HG03060 (cell line): ENCODE results near the gene TBC1D16.

ENCODE experiments used
- ATAC-seq: cut with Tn5 transposase; IDR thresholded peaks from one replicate; pipeline ENCODE4 v1.9.1; 2021; ENCODE audit warnings: low read depth, moderate number of reproducible peaks; ENCODE audit not compliant: unreplicated experiment

TBC1D16 gene, protein sequence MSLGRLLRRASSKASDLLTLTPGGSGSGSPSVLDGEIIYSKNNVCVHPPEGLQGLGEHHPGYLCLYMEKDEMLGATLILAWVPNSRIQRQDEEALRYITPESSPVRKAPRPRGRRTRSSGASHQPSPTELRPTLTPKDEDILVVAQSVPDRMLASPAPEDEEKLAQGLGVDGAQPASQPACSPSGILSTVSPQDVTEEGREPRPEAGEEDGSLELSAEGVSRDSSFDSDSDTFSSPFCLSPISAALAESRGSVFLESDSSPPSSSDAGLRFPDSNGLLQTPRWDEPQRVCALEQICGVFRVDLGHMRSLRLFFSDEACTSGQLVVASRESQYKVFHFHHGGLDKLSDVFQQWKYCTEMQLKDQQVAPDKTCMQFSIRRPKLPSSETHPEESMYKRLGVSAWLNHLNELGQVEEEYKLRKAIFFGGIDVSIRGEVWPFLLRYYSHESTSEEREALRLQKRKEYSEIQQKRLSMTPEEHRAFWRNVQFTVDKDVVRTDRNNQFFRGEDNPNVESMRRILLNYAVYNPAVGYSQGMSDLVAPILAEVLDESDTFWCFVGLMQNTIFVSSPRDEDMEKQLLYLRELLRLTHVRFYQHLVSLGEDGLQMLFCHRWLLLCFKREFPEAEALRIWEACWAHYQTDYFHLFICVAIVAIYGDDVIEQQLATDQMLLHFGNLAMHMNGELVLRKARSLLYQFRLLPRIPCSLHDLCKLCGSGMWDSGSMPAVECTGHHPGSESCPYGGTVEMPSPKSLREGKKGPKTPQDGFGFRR

DNA sequence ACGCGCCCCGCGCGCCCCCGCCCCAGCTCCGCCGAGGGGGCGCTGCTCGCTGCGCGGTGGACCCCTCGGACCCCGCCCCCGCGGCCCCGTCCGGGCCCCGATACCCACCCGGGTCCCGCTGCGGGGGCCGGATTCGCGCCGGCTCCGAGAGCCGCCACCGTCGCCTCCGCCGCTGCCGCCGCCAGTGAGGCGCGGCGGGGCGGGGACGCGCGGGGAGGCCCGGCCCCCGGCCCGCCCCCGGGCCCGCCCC is at the start of gene TBC1D16:
TSS of gene TBC1D16 (minus strand) at position 186 of the 250 bp plus-strand sequence. CDS start 22,325 bp downstream, outside the sequence.
- no peak for ATAC-seq

DNA sequence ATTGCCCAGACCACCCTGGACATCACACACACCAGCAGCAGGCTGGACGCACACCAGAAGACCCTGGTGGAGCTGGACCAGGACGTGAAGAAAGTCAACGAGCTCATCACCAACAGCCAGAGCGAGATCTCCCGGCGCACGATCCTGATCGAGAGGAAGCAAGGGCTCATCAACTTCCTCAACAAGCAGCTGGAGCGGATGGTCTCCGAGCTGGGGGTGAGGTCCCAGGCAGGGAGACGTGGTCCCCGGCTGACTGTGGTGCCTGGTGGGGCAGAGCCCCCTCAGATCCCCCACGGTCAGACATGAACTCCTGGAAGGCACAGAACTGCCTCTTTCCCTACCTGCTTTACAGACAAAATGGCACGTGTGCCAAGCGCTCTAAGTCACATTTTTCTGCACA is 49.1 kb upstream of the TBC1D16 start:
- no peak for ATAC-seq

DNA sequence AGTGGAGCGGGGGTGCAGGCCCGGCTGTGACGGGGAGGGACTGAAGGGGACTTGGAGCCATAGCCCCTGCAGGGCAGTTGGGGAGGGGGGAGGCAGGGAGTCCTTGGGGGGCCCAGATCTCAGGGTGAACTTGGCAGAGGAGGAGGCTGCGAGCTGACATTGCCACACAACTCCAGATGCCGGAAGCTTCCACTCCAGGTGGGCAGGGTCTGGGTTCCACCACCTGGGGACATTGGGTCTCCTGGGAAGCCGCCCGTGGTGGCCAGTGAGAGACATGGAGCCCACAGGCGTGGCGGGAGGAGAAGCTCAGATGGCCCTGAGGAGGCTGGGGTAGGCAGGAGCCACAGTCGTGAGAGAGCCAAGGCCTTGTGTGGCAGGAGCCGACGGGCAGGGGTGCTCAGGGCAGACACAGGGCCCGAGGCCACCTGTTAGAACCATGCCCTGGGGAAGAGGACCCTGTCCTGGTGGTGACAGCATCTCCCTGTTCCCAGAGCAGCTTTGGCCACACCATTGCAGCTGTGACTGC is 47.5 kb upstream of the TBC1D16 start:
- no peak for ATAC-seq

DNA sequence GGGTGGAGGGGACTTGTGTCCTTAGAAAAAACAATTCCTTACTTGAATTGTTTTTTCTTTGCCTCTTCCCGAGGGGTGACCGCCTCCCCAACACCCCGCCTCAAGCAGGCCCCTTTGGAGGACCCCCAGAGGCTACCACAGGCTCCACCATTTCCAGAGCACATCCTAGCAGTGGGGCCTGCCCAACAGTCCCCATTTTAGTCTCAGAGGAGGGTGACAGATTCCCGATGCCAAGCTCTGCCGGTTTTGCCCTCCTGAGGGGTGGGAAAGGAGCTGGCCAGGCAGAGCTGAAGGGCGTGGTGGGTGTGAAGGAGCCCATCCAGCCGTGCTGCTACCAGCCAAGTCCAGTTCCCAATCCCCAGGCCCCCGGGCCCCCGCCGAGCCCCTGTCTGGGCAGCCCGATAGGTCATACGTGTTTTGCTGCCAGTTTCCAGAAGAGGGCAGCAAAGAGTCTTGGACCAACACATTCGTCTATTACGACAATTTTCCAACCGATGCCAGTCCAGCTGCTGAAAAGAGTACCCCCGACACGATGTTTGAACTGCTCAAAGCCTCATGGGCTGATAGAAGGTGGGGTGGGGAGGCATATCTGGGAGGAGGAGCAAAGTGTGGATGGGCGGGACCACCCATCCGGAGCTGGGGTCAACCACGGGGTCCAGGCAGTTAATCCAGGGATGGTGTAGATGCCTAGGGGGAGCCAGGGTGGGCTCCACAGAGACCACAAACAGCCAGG is 46.9 kb upstream of the TBC1D16 start:
- ATAC-seq = no peak

DNA sequence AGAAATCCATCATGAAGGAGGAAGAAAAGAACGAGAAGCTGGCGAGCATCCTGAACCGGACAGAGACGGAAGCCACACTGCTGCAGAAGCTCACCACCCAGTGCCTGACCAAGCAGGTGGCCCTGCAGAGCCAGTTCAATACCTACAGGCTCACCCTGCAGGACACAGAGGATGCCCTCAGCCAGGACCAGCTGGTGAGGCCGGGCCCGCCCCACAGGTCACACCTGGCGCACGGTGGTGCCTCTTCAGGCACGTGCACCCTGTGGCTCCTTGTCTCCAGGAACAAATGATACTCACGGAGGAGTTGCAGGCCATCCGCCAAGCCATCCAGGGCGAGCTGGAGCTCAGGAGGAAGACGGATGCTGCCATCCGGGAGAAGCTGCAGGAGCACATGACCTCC is 45.9 kb upstream of the TBC1D16 start:
- ATAC-seq = no peak

DNA sequence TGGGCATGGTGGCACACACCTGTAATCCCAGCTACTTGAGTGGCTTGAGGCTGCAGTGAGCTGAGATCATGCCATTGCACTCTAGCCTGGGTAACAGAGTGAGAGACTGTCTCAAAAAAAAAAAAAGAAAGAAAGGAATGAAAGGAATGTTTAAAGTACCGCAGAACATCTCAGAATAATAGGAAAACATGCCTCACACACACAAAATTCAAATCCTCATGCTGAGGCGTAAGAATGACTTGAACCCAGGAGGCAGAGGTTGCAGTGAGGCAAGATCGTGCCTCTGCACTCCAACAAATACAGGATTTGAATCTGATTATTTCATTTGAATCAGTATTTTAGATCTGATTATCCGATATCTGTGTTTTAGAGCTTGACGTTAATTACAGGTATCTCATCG is 44.4 kb upstream of the TBC1D16 start:
- no peak for ATAC-seq

DNA sequence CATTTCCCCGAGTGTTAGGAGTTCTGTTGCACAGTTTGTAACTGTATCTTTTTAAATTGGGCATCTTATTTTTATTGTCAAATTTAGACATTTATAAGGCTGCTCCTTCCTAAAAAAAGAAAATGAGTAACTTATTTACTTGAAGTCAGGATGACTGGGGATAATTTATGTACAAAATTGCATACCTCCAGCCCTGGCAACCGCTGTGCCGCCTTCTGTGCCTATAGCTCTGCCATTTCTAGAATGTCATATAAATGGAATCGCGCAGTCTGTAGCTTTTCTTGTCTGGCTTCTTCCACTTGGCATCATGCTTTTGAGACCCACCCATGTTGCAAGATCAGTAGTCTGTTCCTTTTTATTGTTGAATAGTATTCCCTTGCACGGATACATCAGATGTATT is 36.7 kb upstream of the TBC1D16 start:
- ATAC-seq = no peak

DNA sequence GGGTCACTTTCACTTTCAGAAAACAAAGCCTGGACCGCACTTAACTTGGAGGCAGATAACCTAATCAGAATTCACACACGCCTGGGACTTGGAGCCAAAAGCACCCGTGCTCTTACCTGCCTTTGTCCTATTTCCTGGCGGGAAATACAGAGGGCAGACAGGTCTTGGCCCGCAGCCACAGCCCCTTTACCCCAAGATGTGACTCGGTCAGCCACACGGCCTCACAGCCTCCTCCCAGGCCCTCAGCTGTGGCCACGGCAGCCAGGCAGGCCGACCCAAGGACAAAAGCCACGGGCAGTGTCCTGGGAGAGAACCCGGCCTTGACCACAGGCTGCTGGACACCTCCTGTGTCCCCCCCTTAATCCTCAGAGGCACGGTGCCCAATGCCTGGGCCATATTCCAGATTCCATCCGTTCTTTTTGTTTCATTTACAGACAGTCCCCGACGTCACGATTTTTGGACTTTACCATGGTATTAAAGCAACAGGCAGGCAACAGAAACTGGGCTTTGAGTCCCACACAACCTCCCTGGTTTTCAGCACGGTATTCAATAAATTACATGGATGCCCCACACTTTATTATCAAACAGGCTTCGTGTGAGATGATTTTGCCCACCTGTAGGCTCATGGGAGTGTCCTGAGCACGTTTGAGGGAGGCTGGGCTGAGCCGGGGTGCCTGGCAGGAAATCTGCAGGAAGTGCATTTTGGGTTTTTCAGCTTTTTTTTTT is 35.6 kb upstream of the TBC1D16 start:
- ATAC-seq = no peak

DNA sequence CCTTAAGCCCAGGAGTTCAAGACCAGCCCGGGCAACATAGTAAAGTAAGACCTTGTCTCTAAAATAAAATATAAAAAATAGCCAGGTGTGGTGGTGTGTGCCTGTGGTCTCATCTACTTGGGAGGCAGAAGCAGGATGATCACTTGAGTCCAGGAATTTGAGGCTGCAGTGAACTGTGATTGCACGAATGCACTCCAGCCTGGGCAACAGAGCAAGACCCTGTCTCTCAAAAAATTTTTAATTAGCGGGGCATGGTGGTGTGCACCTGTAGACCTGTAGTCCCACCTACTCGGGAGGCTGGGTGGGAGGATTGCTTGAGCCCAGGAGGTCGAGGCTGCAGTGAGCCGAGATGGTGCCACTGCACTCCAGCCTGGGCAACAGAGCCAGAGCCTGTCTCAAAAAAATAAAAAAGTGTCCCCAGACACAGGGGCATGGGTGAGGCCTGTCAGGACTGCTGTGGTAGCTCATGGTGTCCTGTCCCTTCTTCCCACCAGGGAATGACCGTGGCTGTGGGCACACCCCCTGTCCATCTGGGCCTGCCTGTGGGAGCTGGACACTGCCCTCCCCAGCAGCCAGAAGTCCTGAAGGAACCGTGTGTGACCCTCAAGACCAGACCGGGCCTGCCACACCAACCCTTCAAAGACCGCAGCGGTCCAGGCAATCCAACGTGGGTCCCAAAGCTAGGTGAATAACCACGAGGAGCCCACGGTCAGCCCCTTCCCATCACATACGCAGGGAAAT is 34.9 kb upstream of the TBC1D16 start:
- no peak for ATAC-seq

DNA sequence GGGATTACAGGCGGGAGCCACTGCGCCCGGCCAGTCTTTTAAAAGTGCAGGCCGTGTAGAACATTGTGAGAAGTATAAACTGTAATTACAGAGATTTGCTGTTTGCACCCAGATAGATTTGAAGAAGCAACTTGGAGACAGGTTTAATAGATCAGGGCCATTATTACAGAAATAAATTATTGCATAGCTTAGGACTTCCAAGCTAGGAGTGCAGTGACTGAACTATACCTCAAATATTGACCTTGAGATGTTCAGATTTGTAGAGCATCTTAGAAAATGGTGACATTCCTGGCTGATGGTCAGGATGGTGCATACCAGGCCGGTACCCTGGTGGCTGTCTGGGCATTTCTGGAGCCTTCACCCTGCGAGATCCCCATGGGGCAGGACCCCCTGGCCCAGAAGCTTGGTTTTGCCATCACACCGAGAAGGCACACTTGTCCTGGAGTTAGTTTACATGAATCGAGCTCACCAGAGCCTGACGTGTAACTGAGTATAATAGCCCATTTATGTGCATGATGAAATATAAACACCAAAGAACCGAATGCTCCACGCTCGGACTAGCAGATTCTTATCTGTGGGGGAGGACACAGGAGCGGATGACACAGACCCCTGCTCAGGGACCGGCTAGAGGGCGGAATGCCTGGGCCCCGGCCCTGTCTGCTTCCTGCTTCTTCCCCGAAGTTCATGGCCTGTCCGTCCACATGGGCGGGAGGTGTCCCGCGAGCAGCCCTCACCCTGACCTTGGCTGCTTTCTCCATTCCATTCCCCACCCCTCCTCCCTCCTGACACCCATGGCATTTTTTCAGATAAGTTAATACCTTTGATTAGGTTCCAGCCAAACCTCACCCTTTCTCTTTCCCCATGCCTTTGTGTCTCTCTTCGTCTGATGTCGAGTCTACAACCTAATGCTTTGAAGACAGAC is 32.9 kb upstream of the TBC1D16 start:
- ATAC-seq = no peak

DNA sequence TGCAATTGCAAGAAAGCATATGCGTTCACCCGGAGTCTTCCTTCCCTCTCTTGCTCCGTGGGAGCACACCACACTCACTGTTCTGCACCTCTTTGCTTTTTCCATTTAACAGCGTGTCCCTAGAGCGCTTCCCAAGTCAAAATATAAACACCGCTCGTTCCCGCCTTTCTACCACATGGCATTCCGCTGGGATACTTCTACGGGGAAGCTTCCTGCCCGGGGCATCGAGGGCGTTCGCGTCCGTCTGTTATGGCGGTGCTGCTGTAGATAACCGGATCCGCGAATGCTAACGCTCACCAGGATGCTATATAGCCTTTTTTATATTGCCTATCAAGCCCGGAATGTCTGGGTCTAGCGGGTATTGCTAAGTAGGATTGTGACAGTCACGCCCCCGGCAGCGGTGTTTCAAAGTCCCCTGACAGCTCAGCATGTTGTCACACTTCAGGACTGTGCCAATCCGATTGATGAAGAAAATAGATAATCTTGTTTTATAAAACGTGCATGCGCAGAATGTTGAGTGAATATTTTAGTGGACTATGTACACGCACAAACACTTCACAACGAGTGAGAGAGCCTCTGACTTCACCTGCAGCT is 31.8 kb upstream of the TBC1D16 start:
- no peak for ATAC-seq

DNA sequence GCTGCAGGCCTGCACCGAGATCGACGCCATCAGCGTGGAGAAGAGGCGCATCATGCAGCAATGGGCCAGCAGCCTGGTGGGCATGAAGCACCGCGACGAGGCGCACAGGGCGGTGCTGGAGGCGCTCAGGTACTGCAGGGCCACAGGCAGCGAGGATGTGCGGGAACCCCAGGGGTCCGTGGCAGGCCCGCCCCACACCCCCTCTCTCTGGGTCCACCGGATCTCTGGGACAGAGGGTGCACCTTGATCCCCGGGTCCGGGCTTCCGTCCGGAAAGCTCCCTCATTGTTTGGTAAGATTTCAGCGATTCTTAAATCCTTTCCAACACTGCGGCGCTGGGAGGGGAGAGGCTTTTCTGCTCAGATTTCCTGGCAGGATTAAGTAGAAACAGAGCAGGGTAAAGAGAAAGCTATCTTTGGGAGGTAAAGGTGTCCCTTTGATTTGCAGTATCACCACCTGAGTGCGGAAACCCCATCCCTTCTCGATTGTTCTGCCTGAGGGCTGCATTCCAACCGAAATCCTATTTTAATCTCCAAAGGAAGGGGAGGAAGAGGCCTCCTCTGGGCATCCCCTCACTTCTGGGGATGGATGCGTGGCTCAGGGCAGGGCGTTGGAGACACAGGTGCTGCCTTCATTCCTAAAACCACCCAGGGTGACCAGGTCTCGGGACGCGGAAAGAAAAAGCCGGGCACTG is 30.0 kb upstream of the TBC1D16 start:
- no peak for ATAC-seq

DNA sequence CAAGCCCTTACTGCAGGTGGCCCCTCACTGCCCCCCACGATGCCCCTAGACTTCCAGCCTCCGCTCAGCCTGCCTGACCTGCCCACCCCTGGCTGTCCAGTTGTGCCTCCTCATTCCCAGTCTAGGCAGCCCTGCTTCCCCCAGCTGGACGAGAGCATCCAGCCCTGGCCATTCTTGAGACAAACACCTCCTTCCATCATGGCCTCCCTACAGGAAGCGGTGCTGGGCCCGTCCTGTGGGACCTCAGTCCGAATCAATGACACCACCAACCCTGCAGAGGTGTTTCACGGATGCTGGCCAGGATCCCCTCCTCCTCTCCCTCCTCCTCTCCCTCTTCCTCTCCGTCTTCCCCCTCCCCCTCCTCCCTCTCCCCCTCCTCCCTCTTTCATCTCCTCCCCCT is 29.0 kb upstream of the TBC1D16 start:
- ATAC-seq = no peak

DNA sequence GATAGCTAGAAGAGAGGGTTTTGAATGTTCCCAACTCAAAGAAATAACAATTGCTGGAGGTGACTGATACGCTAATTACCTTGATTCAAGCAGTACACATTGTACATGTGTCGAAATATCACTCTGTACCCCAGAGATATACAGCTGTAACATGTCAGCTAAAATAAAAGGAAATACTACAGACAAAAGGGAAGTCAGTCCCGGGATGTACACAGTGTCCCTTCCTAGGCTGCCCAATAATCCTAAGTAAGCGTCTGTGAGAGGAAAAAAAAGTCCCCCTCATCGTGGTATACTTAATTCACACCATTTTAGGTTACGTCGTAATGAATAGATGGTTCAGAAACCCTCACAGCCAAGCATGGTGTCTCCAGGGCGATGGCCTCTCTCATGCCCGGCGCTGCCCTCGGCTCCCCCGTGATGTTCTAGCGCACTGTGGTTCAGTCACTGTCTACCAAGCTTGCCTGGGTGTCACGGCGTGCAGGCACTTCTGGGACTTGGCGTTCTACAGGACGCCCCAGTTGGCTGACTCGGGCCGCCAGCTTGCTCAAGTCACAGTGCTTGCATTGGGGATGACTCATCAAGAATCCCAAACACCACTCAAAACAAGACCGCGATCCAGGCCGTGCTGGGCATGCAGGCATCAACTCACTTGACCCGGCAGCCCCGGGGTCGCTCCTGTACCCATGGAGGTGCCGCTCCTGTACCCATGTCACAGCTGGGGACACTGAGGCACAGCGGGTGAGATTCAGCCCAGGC is 28.3 kb upstream of the TBC1D16 start:
- no peak for ATAC-seq

DNA sequence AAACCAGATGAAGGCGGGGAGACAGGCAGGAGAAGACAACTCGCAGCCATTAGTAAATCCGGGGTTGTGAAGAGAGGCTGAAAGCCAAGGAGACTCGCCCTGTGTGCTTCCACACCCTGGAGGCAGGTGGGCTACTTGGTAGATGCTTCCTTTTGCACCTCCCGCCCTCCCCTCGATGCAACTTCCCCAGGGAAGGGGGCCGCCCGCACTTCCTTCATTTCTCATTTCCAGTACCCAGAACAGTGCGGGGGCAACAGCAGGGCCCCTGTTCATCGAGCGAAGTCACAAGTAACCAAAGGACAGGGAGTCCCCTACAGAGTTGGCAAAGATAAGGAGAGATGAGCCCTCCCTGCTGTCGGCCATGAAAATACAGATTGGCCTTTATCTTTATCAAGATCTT is 25.7 kb upstream of the TBC1D16 start:
- no peak for ATAC-seq

DNA sequence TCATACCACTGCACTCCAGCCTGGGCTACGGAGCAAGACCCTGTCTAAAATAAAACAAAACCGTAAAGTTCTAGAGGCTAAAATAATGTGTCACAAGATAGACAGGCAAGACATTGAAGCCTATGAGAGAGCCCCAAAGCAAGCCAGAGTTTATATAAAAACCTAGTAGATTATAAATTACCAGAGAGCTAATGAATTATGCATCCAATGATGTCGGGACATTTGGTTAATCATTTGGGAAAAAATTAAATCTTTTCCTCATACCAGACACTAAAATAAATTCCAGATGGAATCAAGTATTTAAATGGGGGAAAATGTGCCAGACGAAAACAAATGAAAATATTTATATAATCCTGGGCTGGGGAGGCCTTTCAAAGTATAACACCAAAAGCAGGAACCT is 25.0 kb upstream of the TBC1D16 start:
- no peak for ATAC-seq

DNA sequence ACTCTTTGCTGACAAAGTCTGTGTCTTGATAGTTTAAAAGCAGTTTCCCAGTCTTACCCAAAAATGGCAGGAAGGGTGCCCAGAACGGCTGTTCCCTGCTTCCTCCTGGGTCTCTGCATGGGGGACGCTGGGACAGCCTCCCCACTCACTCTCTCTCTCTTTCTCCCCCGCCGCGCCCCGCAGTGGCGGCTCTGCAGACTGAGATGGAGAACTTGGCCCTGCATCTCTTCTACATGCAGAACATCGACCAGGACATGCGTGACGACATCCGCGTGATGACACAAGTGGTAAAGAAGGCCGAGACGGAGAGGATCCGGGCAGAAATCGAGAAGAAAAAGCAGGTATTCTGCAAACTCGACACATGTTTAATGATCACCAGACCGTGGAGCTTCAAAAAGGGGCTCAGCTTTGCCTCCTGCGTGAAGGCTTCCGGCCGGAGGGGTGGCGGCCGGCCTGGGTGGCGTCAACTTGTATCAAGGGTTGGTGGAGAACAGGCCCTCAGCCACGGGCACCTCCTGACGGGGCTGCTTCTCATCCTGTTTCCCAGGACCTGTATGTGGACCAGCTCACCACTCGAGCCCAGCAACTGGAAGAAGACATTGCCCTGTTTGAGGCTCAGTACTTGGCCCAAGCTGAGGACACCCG is 22.8 kb upstream of the TBC1D16 start:
- ATAC-seq = no peak
